ENCODE data around the gene STMND1. TPM values are rescaled to one million over a fixed set of nuclear protein-coding genes. Genes with fewer than 3 reads are reported as not detected.

Gene STMND1
- total and polyA plus RNA-seq, 2 of the 4 experiments (the other 2 are of a cell fraction) = not detected

DNA sequence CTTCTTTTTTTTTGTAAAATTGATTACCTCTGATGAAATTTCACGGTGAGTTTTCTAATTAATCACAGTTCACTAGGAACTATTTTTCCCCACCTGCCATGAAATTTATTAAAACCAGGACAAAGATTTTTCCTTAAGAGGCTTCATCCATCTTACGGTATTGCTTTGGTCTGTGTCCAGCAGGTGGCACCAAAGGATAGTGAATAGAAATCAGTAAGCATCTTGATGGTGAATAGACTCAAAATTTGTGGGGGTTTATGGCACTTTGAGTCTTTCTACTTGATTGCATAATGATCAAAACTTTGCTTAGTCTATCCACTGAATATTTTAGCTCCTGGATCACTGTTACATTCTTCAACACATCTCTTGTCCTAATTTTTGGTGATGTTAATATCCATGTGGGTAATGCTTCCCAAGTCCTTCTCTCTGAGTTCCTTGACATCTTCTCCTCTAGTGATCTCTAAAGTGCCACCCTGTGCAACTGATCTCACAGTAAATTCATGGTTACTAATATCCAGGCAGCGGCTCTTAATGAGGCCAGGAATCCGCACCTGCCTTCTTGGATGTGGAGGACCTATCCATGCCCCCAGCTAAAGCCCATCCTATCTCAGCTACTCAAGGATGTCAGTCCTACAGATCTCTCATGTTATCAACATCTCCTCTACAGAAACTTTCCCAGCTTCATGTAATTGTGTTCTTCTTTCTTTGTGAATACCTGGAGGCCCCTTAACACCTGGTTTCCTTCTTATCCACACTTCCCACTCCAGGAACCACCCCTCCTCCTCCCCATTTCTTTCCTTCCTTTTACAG lies 54.5 kb downstream of the STMND1 start (continued):
- peak; percentile 71 for TF ChIP-seq CEBPB (IDR thresholded peaks at IDR 0.05; ENCODE audit: low read depth, low read length)

DNA sequence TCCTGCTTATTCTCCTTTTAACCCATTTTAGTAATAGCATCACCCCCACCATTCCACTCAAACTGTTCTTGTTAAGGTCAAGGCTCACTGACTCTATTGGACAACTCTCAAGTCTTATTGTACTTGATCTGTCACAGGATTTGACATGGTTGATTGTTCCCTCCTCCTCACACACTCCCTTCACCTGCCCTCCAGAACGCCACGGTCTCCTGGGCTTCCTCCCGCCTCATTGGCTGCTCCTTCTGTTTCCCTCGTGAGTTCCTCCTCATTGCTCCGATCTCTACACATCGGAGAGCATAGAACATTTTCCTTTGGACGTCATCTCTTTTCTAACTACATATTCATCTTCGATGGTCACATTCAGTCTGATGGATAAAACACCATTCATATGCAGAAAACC lies 55.1 kb downstream of the STMND1 start:
- H2AK5ac ChIP-seq (ENCODE audit: low read depth, low read length) = peak overlapping the region; percentile 24; the same call in 1 of the 2 replicates
- no peak overlapping the region for H2BK5ac ChIP-seq (ENCODE audit: low read depth, low read length, poor library complexity, severe bottlenecking)
- DNase-seq = no peak
- H2AK9ac ChIP-seq (replicated peaks; ENCODE audit: low read depth, low read length, poor library complexity) = no peak overlapping the region
- H2BK120ac ChIP-seq (ENCODE audit: low read depth, low read length) = no peak overlapping the region
- no peaks in the 10 kb centered on the region for H3K9me1 ChIP-seq (ENCODE audit: insufficient read depth, low read length)
- no peaks in the 10 kb centered on the region for H3K36me3 ChIP-seq (ENCODE audit: control insufficient read depth, insufficient read depth, low read length)
- peaks cover 16% of the 10 kb centered on the region for H3K27me3 ChIP-seq (ENCODE audit: control insufficient read depth, insufficient read depth, low read length)
- H4K5ac ChIP-seq (ENCODE audit: low read depth, low read length) = no peak overlapping the region
- dilution Hi-C loops (cut with HindIII; ENCODE audit: low sequenced_read_pairs, unreplicated experiment) = no loop called here
- no peak overlapping the region for H2AFZ ChIP-seq (replicated peaks; ENCODE audit: low read length, poor library complexity)
- no peak overlapping the region for H3K9ac ChIP-seq (ENCODE audit: low read depth, low read length)
- H3K4me1 ChIP-seq (ENCODE audit: control insufficient read depth, insufficient read depth, low read length) = no peaks in the 10 kb centered on the region
- 70% methylated on average over 4 of the region's 8 CpGs; no CpG with 5 or more reads in 1 of the 2 experiments for WGBS, 2 experiments (ENCODE audit: extremely low coverage in 2 of 2, insufficient read length in 1 of 2)
- no peak overlapping the region for H3K4me2 ChIP-seq (ENCODE audit: low read depth, low read length)
- no peak overlapping the region for H3K4me3 ChIP-seq (ENCODE audit: insufficient read depth, low read depth, low read length)
- ATAC-seq (ENCODE audit: low read depth) = no peak
- no peak overlapping the region; the same call in 1 of the 2 replicates for H3K4ac ChIP-seq (ENCODE audit: low read depth, low read length)
- no TSS peak for BruUV-seq (replicated peaks)
- no peak overlapping the region for H3K14ac ChIP-seq (replicated peaks; ENCODE audit: low read depth, low read length)
- no peak overlapping the region for H4K91ac ChIP-seq (ENCODE audit: insufficient read depth, low read depth, low read length)
- H3K18ac ChIP-seq (ENCODE audit: low read depth, low read length) = no peak overlapping the region
- H2BK15ac ChIP-seq (ENCODE audit: low read depth, low read length) = no peak overlapping the region
- no peak overlapping the region for H4K8ac ChIP-seq (ENCODE audit: low read depth in 2 of 2, low read length in 2 of 2)
- peaks cover 9% of the 10 kb centered on the region for H3K9me3 ChIP-seq (ENCODE audit: control insufficient read depth, insufficient read depth, low read length)
- H3K27ac ChIP-seq (ENCODE audit: insufficient read depth, low read length) = no peak overlapping the region
- ChIA-PET CTCF (interaction anchor here (1.2 kb wide), 1 partner anchor 427 kb away, joined by 5 read pairs; no protein-coding TSS in a partner anchor), POLR2A (ENCODE audit: unreplicated experiment) (no interaction called here)
- H3K23ac ChIP-seq (ENCODE audit: low read depth, low read length) = no peak overlapping the region
- in situ Hi-C loops (cut with MboI; ENCODE audit: low sequenced_read_pairs) = loop anchor here (5.0 to 10.0 kb wide), 2 partner anchors 435 to 628 kb away; no protein-coding TSS in a partner anchor
- intact Hi-C loops (cut with micrococcal nuclease) = loop anchor here (1.0 to 10.0 kb wide), 5 partner anchors 126 to 1348 kb away; partner anchors contain the start of gene CAP2
- H3K56ac ChIP-seq (ENCODE audit: extremely low read depth, insufficient read depth, low read length) = no peak overlapping the region
- H3K79me1 ChIP-seq (ENCODE audit: low read depth in 1 of 2, low read length in 2 of 2) = no peaks in the 10 kb centered on the region
- TF ChIP-seq NFE2L2 (IDR thresholded peaks at IDR 0.05; ENCODE audit: low read depth, low read length) (no peak), MAFK (IDR thresholded peaks at IDR 0.05; ENCODE audit: low read depth, low read length) (no peak), CHD1 (IDR thresholded peaks at IDR 0.05; ENCODE audit: low read depth, low read length) (no peak)
- no peaks in the 10 kb centered on the region for H4K20me1 ChIP-seq (ENCODE audit: insufficient read depth, low read length)
- no peak overlapping the region for H2BK20ac ChIP-seq (ENCODE audit: low read depth, low read length)

Measured in IMR-90 (cell line).